COLO829 (cell line): ENCODE data around the gene HIGD1C.
"Not testable (repeated sequence)": the region's sequence is repeated elsewhere in the genome, so short reads cannot be mapped to it uniquely, and the experiment has no call there.

Experiments
- DNase-seq: peaks from one replicate; pipeline ENCODE4 v3.0.0; 2012; ENCODE audit warnings: low spot score

HIGD1C gene

DNA sequence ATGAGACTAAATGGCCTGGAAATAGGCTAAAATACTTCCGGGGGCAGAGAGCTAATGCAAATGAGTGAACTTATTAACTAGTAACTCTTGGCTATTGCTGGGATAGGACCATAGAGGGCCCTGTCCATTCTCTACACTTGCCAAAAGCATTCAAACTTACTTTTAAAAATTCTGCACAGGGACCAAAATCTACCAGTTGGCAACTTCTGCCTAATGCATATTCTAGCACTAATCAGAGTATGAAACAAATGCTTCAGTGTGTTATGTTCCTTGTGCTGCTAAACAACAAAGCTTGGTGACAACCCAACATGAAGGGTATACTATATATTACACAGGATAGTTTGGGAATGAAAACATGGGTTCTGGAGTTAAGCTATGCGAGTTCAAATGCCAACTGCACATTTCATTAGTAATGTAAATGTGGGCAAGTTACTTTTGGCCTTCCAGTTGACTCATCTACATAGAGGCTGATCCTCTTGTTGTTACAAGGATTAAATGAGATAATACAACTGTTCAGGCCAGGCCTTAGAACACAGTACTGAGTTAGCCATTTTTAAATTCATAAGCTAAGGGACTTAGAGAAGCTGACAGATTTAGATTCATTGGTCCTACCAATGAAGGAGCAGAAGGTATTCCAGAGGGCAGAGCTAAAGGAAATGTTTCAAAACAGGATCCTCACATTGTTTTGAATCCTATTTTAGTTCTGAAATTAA lies 32.4 kb downstream of the HIGD1C start:
- DNase-seq = no peak

DNA sequence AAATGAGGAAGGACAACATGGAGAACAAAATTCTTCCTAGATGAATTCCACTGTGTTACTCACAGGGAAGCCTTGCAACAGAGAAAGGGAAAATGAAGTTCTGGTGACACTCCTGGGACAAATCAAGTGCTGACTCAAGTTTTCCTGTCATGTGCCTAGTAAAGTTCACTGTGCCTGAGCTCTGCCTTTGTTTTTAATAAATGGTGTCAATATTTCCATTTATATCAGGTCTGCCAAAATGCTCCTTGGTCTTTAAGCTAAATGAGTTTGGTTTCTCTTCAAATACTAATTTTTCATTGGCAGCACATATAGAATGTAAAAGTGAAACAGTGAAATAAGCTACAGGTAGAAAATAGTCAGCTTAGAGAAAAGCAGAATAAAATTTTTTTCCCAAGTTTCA lies 33.0 kb downstream of the HIGD1C start:
- no peak for DNase-seq

DNA sequence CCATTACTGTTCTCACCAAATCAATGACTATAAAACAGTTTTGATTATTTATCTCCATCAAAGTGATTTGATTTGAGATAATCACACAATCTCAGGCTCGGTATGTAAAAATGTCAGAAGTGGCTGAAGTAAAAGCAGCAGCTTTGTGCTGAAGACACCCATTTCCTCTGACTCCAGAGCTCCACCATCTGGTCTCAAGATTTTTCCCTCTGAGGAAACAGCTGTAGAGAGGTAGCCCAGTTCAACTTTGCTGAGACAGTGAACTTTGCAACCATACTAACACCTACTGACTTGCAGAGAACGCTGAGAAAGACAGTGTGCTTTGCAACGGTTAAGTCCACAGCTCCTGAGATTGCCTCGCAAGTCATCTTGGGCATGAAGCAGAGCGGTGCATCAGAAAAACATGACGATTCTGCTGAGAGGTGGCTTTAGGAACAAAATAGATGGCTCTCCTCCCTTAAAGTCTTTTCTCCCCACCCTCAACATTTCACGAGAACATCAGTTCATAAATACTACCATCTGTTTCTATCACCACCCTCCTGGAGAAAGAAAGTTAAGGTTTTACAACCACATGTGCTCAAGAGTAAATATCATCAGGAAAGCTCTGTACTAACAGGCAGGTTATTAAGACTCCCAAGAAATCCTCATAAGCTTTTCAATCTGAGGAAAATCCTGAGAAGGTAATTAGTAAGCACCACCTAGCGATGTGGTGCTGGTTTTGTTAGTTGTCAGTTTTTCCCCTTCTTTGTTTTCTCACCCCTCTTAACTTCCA lies 34.8 kb downstream of the HIGD1C start:
- DNase-seq = peak; percentile 40

DNA sequence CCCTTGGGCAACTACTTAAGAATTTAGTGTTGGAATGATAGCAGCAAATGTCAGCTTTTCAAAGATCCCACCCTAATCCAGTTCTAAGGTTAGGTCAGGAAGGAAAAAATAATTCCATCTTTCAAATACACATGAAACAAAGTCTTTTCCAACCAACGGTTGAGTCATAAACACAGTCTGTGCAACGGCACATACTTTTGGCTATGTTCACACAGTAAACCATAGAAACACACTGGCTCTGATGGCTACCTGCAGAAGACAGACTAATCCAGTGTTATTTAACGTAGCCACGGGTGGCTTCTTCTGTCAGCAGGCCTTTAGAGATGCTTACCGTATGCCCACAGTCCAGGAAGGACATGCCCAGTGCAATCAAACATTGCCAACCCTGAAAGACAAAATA lies 35.7 kb downstream of the HIGD1C start:
- no peak for DNase-seq

DNA sequence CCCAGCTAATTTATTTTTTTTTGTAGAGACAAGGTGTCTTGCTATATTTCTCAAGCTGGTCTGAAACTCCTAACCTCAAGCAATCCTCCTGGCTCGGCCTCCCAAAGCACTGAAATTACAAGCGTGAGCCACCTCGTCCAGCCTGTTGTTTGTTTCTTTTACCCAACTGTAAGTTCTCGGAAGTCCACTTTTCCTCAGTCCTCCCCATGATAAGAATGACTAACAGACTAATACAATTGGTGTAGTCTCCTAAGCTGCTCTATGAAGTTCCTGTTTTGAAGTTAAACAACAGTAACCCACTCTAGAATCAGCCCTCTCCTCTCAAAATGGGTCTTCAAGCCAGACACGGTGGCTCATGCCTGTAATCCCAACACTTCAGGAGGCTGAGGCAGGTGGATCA lies 36.5 kb downstream of the HIGD1C start:
- DNase-seq = no peak

DNA sequence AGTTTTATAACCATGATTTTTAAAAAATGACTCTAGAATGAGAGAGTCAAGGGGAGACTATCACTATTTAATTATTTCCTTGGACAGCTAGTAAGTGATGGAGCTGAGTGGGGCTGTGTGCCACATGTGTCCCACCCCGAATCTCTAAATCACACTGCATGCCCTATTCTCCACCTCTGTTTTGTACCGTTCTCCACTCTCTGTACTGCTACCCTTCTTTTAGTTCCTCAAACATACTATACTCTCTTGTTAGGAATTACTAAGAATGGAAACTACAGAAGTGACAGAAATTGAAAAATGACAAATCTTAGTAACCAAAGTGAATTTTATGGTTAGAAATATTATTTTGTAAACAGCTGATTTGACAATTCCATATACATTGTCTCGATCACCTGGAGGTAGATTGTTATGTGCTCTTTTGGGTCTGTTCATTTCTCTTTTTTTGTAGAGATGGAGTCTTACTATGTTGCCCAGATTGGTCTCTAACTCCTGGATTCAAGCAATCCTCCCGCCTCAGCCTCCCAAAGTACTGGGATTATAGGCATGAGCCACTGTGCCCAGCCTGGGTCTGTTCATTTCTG lies 37.9 kb downstream of the HIGD1C start:
- no peak for DNase-seq

DNA sequence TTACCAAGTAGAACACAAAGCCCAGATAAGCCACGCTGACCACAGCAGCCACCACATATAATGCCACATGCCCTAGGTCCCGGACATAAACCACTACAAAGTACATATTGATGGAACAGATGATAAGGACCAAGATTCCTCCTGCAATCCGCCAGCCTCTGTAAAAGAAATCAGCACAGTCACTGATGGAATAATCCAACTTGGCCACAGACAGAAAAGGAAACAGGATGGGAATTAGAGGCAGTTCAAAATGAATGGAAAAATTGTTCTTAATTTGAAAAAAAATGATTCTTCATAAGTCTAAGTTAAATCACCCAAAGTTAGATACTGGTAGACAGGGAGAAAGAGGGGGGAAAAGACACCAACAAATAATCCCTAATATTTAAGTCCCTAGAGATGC lies 38.4 kb downstream of the HIGD1C start:
- DNase-seq = no peak

DNA sequence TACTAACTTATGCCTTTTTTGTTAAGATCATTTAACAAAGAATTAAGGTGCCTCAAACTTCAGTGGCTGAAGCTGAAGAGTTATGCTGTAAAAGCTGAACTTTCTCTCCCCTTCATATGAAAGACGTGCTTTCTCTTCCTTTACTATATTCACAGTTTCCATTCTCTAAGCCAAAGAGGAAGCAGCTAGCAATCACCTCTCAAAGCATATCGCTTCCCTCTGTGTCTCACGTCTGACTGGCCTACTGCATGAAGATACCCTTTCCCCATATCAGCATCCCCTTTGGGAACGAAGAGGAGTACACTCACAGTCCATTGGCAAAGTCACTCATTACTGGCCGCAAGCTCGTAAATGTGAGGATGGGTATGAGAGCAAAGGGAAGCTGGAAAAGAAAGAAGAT lies 38.9 kb downstream of the HIGD1C start:
- DNase-seq = no peak

DNA sequence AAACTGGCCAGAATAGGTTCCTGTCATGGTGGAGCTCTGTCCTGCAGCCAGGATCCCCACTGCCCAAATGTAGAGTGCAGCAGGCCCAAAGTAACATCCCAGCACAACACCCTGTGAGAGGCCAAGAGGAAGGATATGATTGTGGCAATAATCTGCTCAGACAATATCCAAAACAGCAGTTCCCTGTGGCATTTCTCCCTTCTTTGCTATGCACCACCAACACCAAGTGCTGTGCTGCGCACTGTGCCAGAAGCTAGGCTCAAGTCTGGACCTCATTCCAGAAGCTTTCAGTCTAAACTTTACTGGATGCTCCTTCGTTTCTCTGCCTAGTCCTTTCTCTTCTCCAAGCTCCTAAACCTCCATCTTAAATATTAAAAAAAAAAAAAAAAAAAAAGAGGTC lies 40.5 kb downstream of the HIGD1C start:
- DNase-seq = no peak

DNA sequence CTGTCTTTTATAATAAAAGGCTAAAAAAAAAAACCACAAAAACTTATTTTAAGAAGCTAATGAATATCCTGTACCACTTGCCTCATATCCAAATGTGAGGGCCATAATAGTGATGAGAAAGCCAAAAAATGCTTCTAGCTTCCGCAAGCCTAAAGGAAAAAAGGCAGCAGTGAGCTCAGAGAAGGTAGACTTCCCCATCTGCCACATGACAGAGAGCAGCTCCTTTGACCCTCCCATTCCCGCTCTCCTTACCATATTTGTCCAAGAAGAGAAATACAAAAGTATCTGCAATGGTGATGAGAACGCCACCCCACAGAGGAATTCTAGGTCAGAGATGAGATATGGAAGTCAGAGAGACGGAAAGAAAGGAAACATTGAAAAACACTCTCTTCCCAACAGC lies 46.7 kb downstream of the HIGD1C start:
- DNase-seq = no peak

DNA sequence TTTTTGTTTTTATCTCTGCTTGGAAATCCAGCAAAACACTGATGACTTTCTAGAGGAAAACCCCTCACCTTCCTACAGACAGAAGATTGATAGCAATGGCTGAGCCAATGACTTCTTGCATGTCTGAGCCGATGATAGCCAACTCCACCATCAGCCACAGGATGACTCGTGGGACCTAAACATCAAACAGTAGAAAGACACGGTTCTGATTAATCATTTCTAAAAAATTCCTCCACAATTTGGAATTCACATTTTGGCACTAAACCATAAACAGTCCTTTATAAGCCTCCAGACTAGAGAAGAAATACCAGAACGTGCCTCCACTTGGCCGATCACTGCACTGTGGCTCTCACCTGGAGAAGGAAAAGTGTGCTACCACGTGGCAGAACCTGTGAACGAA lies 47.9 kb downstream of the HIGD1C start:
- DNase-seq = no peak

DNA sequence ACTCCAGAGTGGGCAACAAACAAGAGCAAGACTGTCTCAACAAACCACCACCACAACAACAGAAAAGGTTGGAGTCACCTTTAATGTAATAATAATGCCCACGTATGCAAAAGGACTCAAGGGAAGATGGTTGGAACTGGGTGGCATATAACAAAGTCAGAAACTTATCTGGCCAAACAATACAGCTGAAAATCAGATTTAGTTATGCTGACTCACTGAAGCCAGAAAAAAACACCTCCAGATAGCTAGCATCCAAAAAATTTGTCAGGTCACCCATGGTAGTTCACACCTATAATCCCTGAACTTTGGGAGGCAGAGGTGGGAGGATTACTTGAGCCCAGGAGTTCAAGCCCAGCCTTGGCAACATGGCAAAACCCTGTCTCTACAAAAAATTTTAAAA lies 49.5 kb downstream of the HIGD1C start:
- DNase-seq = no peak

DNA sequence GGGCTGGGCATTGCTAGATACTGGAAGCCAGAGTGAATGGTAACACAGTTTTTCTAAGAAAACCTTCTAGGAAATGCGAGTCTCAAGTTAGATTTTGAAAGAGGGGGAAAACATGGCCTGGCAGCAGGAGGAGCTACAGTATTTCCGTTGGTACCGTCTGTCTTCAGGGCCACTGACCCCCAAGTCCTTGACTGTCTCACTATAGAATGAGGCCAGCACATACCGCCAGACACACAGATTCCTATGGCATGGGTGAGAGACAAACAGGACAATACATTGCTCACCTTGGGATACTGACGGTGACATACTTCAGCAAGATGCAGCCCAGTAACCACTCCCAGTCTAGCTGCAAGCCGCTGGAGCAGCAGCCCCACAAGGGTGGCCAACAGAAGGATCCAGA lies 52.2 kb downstream of the HIGD1C start:
- DNase-seq = no peak

DNA sequence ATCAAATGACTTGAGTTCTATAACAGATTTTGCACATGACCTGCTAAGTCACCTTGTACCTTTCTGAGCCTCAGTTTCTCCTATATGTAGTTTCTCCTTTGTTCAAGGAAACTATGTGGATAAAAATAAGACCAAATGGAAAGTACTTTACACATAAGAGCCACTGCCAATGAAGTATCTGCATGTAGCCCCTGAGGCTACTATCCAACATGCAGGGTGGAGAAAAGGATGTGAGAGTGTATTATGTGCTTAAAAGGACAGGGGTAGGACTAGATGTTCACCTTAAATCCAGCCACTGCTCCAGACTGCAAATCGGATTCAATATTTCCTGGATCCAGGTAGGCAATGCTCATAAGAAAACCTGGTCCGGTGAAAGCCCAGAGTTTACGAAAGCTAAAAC lies 52.7 kb downstream of the HIGD1C start:
- DNase-seq = no peak

DNA sequence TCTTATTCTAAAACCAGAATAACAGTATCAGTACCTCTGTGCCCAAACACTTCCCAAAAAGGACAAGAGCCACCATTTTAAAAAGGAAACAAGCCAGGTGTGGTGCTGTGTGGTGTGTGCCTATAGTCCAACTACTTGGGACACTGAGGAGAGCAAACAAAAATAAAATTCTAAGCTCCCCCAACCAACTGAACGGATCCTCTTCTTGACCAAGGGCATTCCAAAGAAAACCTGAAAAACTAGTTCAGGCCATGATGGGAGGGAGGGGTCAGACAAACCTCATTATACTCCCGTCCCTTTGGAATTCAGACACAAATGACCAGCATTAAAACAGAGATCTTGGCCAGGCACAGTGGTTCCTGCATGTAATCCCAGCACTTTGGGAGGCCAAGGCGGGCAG lies 53.3 kb downstream of the HIGD1C start:
- no peak for DNase-seq

DNA sequence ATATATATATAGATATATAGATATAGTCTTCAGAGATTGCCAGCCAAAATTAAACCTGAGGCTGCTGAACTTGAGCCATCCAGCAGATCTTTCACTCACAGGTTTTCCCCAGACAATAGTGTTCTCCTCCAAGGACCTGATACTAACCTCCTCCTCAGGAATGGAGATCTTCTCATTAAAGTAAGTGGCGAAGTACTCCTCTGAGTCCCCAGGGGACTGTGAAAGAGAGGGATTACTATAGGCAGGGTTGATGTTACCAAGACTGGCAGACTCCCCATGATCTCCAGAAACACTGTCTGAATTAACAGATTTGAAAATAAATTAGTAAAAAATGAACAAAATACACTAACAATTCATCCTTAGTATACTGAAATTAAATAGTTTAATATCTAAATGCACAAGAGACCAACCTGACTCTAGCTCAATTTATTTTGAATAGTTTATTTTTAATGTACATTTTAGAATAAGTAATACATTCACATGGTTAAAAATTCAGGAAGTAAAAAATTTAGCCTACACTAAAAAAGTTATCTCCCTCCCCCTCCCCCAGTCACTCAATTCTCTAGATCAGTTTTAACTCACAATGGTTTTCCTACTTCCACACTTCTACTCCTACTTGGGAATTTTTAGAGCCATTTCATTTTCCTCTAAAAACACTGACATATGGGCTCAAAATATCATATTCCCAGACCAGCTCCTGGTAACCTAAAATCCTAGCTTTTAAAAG lies 56.1 kb downstream of the HIGD1C start:
- DNase-seq = no peak

DNA sequence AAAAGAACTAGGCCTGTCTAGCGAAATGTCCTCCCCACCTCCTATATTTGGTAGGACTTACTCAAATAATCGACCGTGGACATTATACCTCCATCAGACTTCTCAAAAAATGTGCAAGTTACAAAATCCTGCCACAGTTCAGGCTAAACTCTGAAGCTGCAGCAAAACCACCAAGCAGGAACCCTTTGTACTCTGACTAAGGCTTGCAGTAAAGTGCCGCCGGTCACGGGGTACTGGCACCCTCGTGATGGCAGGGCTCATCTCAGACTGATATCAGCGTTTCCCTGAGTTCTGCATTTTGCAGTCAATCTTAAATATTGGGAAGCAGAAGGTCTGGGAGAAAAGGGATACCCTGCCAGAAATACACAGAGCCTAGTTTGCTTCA lies 56.7 kb downstream of the HIGD1C start:
- peak; percentile 69 for DNase-seq

DNA sequence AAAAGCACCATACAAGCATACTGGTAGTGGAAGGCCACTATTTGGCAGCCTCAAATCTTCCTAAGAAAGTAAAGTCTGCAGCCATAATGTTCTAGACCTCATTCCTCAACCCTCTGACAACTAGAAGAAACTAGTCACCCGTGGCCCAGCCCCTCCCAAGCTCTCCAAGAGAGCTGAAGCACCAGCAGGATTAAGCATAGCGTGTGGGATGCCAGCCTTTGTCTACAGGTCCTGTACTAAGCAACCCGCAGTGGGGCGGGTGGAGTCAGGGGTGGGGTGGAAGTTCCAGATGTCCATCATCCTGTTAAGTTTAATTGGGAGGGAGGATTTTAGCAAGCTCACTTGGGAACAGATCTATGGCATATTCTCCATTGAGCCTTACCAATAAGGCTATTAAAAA lies 59.6 kb downstream of the HIGD1C start:
- DNase-seq = no peak

DNA sequence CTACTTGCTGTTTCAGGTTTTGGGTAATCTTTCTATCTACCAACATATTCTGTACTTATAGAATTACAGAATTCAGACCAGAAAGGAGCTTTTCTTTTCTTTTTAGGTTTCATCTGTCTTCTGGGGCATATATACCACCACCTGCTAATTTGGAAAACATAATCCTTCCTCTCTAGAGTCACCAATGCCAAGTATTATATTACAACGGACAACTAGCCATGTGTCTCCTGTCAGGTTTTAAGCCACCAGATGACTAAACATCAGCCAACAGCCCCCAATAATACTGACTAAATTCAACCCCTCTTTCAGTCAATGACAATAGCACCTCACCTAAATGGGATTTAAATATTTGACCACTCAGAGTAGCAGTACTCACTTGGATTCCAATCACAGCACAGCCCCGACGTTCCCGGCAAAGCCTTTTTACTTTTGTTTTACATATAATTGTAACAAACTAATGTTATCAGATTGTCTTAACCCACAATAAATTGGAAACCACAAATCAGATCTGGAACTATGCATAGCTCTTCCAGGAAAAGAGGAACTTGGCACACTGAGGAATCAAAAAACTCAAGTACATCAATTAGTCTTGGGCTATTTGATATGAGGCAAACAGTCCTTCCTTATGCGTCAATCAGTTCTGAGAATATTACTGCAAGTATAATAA lies 60.4 kb downstream of the HIGD1C start:
- DNase-seq = no peak

DNA sequence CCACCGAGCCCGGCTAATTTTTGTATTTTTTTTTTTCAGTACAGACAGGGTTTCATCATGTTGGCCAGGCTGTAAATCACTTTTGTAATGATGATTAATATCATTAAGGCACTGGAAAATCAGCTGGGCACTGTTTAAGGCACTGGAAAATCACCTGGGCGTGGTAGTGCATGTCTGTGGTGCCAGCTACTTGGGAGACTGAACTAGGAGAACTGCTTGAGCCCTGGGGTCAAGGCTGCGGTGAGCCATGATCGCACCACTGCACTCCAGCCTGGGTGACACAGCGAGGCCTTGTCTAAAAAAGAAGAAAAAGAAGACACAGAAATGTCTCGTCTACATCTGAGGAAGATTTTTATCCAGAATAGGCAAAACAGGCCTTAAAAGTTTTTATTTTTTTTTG lies 61.1 kb downstream of the HIGD1C start:
- no peak for DNase-seq

DNA sequence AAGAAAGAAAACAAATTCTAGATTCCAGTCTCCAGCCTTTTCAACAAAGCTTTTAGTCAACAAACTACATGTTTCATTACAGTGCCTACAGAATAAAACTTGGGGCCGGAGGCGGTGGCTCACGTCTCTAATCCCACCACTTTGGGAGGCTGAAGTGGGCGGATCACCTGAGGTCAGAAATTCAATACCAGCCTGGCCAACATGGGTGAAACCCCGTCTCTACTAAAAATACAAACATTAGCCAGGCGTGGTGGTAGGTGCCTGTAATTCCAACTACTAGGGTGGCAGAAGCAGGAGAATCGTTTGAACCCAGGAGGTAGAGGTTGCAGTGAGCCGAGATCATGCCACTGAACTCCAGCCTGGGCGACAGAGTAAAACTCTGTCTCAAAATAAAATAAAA lies 62.1 kb downstream of the HIGD1C start:
- DNase-seq = not testable (repeated sequence)

DNA sequence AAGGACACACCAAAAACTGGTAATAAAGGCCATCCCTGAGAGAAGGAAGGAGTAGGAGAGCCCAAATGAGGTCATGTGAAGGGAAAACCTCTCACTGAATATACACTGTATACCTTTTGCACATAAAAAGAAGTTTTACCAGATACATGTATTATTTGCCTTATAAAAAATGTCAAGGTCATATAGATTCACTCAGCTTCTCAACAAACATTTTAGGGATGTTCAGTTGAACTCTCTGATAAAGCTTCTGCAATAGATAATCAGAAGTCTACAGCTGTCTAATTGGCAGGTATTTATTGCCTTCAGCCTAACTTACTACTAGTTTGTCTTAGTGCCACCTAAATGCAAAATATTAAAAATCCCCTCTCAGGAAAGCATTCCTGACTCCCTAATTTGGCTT lies 65.1 kb downstream of the HIGD1C start:
- no peak for DNase-seq
